HEK293 (cell line): ENCODE results near the gene KIRREL3.

ENCODE experiments used
- ZNF423 ChIP-seq: fragments of 450-650 bp; formaldehyde crosslinking; IDR thresholded peaks from 2 replicates; pipeline ENCODE4 v1.5.1; 2016; ENCODE audit warnings: missing biosample characterization, missing genetic modification characterization
- ZNF558 ChIP-seq: fragments of 450-650 bp; formaldehyde crosslinking; IDR thresholded peaks from 2 replicates; pipeline ENCODE4 v1.5.1; 2016; ENCODE audit warnings: missing biosample characterization, missing genetic modification characterization
- ZNF677 ChIP-seq: fragments of 450-650 bp; IDR thresholded peaks from 2 replicates; pipeline ENCODE4 v1.5.0; 2018; ENCODE audit warnings: missing biosample characterization, mild to moderate bottlenecking, missing genetic modification characterization, moderate library complexity
- TF ChIP-seq, protein P1 (sequence below): fragments of 450-650 bp; formaldehyde crosslinking; IDR thresholded peaks from 2 replicates; pipeline ENCODE4 v1.5.1; 2016; ENCODE audit warnings: missing biosample characterization, missing genetic modification characterization
- TF ChIP-seq, protein P2 (sequence below): fragments of 450-650 bp; formaldehyde crosslinking; IDR thresholded peaks from 2 replicates; pipeline ENCODE4 v1.5.1; 2016; ENCODE audit warnings: missing biosample characterization, missing genetic modification characterization
- TF ChIP-seq, protein P3 (sequence below): fragments of 450-650 bp; formaldehyde crosslinking; IDR thresholded peaks from 2 replicates; pipeline ENCODE4 v1.5.1; 2017; ENCODE audit warnings: missing biosample characterization, mild to moderate bottlenecking, missing genetic modification characterization, moderate library complexity
- TF ChIP-seq, protein P4 (sequence below): fragments of 450-650 bp; formaldehyde crosslinking; IDR thresholded peaks from 2 replicates; pipeline ENCODE4 v1.5.1; 2016; ENCODE audit warnings: missing biosample characterization, missing genetic modification characterization

DNA sequence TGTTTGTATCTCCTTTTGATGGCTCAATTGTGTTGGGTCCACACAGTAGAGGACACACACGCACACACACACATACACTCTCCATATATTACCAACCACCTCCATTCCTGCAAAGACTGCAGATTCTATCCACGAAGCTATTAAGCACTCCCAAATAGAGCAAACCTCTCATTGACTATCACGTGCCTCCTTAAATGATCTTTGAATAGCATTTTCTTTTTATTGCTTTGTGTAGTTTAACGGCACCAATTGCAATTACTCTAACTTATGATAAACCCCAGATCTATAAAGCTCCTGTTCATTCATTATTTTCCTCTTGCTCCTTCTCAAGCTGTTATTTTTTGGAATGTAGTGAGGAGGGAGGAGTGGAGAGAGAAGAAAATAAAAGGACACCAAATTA is 440.3 kb downstream of the KIRREL3 start:
- TF ChIP-seq ZNF423 (tag by site-specific recombination): no peak
- TF ChIP-seq, protein P1, sequence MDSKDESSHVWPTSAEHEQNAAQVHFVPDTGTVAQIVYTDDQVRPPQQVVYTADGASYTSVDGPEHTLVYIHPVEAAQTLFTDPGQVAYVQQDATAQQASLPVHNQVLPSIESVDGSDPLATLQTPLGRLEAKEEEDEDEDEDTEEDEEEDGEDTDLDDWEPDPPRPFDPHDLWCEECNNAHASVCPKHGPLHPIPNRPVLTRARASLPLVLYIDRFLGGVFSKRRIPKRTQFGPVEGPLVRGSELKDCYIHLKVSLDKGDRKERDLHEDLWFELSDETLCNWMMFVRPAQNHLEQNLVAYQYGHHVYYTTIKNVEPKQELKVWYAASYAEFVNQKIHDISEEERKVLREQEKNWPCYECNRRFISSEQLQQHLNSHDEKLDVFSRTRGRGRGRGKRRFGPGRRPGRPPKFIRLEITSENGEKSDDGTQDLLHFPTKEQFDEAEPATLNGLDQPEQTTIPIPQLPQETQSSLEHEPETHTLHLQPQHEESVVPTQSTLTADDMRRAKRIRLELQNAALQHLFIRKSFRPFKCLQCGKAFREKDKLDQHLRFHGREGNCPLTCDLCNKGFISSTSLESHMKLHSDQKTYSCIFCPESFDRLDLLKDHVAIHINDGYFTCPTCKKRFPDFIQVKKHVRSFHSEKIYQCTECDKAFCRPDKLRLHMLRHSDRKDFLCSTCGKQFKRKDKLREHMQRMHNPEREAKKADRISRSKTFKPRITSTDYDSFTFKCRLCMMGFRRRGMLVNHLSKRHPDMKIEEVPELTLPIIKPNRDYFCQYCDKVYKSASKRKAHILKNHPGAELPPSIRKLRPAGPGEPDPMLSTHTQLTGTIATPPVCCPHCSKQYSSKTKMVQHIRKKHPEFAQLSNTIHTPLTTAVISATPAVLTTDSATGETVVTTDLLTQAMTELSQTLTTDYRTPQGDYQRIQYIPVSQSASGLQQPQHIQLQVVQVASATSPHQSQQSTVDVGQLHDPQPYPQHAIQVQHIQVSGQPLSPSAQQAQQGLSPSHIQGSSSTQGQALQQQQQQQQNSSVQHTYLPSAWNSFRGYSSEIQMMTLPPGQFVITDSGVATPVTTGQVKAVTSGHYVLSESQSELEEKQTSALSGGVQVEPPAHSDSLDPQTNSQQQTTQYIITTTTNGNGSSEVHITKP: no peak
- TF ChIP-seq, protein P2, sequence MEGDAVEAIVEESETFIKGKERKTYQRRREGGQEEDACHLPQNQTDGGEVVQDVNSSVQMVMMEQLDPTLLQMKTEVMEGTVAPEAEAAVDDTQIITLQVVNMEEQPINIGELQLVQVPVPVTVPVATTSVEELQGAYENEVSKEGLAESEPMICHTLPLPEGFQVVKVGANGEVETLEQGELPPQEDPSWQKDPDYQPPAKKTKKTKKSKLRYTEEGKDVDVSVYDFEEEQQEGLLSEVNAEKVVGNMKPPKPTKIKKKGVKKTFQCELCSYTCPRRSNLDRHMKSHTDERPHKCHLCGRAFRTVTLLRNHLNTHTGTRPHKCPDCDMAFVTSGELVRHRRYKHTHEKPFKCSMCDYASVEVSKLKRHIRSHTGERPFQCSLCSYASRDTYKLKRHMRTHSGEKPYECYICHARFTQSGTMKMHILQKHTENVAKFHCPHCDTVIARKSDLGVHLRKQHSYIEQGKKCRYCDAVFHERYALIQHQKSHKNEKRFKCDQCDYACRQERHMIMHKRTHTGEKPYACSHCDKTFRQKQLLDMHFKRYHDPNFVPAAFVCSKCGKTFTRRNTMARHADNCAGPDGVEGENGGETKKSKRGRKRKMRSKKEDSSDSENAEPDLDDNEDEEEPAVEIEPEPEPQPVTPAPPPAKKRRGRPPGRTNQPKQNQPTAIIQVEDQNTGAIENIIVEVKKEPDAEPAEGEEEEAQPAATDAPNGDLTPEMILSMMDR: no peak
- TF ChIP-seq, protein P3, sequence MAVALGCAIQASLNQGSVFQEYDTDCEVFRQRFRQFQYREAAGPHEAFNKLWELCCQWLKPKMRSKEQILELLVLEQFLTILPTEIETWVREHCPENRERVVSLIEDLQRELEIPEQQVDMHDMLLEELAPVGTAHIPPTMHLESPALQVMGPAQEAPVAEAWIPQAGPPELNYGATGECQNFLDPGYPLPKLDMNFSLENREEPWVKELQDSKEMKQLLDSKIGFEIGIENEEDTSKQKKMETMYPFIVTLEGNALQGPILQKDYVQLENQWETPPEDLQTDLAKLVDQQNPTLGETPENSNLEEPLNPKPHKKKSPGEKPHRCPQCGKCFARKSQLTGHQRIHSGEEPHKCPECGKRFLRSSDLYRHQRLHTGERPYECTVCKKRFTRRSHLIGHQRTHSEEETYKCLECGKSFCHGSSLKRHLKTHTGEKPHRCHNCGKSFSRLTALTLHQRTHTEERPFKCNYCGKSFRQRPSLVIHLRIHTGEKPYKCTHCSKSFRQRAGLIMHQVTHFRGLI (tag by site-specific recombination): no peak
- no peak for TF ChIP-seq ZNF677 (tag by site-specific recombination)
- TF ChIP-seq, protein P4, sequence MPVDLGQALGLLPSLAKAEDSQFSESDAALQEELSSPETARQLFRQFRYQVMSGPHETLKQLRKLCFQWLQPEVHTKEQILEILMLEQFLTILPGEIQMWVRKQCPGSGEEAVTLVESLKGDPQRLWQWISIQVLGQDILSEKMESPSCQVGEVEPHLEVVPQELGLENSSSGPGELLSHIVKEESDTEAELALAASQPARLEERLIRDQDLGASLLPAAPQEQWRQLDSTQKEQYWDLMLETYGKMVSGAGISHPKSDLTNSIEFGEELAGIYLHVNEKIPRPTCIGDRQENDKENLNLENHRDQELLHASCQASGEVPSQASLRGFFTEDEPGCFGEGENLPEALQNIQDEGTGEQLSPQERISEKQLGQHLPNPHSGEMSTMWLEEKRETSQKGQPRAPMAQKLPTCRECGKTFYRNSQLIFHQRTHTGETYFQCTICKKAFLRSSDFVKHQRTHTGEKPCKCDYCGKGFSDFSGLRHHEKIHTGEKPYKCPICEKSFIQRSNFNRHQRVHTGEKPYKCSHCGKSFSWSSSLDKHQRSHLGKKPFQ (tag by site-specific recombination): no peak
- TF ChIP-seq ZNF558: no peak
